GM23338 (cell line): ENCODE results near the gene SPACA5.

Experiments used
- CREB1 ChIP-seq: fragments of 250-450 bp; sonication (Bioruptor Pico); IDR thresholded peaks from 2 replicates; pipeline ENCODE4 v1.5.0; 2020; ENCODE audit warnings: low read depth, mild to moderate bottlenecking, moderate library complexity
- POLR2AphosphoS5 ChIP-seq: IDR thresholded peaks from 2 replicates; pipeline ENCODE4 v1.6.1; 2016; ENCODE audit warnings: antibody characterized with exemption, low read depth
- TF ChIP-seq, protein P1 (sequence below), 2 experiments: fragments of 200-600 bp in 1 of 2; sonication (generic) in 1 of 2; conservative IDR thresholded peaks; 2 replicates each; pipeline versions ENCODE4 v1.5.1 to v1.6.1; 2016 to 2017; ENCODE audit warnings: antibody characterized with exemption in 2 of 2, low read depth in 2 of 2, mild to moderate bottlenecking in 2 of 2, moderate library complexity in 1 of 2

DNA sequence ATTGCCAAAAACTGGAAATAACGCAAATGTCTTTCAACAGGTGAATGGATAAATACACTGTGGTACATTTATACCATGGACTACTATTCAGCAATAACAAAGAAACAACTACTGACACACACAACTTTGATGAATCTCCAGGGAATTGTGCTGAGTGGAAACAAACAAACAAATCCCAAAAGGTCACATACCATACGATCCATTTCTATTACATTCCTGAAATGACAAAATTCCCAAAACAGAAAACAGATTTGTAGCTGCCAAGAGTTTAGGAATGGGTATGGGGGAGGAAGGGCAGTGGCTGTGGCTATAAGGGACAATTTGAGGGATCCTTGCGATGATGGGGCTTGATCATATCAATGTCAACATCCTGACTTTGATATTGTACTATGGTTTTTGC, 5.5 kb upstream of the SPACA5 start:
- TF ChIP-seq, protein P1, sequence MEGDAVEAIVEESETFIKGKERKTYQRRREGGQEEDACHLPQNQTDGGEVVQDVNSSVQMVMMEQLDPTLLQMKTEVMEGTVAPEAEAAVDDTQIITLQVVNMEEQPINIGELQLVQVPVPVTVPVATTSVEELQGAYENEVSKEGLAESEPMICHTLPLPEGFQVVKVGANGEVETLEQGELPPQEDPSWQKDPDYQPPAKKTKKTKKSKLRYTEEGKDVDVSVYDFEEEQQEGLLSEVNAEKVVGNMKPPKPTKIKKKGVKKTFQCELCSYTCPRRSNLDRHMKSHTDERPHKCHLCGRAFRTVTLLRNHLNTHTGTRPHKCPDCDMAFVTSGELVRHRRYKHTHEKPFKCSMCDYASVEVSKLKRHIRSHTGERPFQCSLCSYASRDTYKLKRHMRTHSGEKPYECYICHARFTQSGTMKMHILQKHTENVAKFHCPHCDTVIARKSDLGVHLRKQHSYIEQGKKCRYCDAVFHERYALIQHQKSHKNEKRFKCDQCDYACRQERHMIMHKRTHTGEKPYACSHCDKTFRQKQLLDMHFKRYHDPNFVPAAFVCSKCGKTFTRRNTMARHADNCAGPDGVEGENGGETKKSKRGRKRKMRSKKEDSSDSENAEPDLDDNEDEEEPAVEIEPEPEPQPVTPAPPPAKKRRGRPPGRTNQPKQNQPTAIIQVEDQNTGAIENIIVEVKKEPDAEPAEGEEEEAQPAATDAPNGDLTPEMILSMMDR (conservative IDR thresholded peaks at IDR 0.05; ENCODE audit: low read depth in 2 of 2) = no peak
- TF ChIP-seq CREB1 (CRISPR knock-in tag) (no peak), POLR2AphosphoS5 (no peak)
